HepG2 (cell line): ENCODE results near the gene ELMO2. TPM values are rescaled to one million over a fixed set of nuclear protein-coding genes. Genes with fewer than 3 reads are reported as not detected.

Experiments
- BATF2 ChIP-seq: sonication (generic); formaldehyde crosslinking; IDR thresholded peaks from 2 replicates; pipeline ENCODE4 v1.8.0; 2022; ENCODE audit warnings: mild to moderate bottlenecking, missing genetic modification reagents, moderate library complexity
- CBFB ChIP-seq: sonication (generic); formaldehyde crosslinking; IDR thresholded peaks from 2 replicates; pipeline ENCODE4 v1.4.0; 2020; ENCODE audit warnings: missing genetic modification reagents
- EHMT2 ChIP-seq: fragments of 200-600 bp; sonication (generic); IDR thresholded peaks from 2 replicates; pipeline ENCODE4 v1.7.0; 2017; ENCODE audit warnings: antibody characterized with exemption, low read depth, low read length, borderline replicate concordance
- GTF3A ChIP-seq: sonication (generic); formaldehyde crosslinking; conservative IDR thresholded peaks from 2 replicates; pipeline ENCODE4 v1.4.0; 2020; ENCODE audit warnings: mild to moderate bottlenecking, missing genetic modification reagents
- RARA ChIP-seq: IDR thresholded peaks from 2 replicates; pipeline ENCODE4 v1.6.1; 2016; ENCODE audit warnings: missing genetic modification reagents, missing compliant biosample characterization
- REL ChIP-seq: sonication (generic); formaldehyde crosslinking; conservative IDR thresholded peaks from 2 replicates; pipeline ENCODE4 v1.8.0; 2022; ENCODE audit warnings: mild to moderate bottlenecking, missing genetic modification reagents, moderate library complexity
- SMAD9 ChIP-seq: sonication (generic); formaldehyde crosslinking; IDR thresholded peaks from 2 replicates; pipeline ENCODE4 v1.5.1; 2020; ENCODE audit warnings: mild to moderate bottlenecking, missing genetic modification reagents
- SRY ChIP-seq: sonication (generic); formaldehyde crosslinking; IDR thresholded peaks from 2 replicates; pipeline ENCODE4 v1.8.0; 2022; ENCODE audit warnings: mild to moderate bottlenecking, missing genetic modification reagents
- TARDBP ChIP-seq: sonication (generic); formaldehyde crosslinking; IDR thresholded peaks from 2 replicates; pipeline ENCODE4 v1.8.0; 2022; ENCODE audit warnings: mild to moderate bottlenecking, missing genetic modification reagents
- TCF12 ChIP-seq, 2 experiments: fragments of 450-650 bp in 1 of 2; sonication (generic) in 1 of 2; formaldehyde crosslinking in 1 of 2; IDR thresholded peaks; 2 replicates each; pipeline versions ENCODE4 v1.6.1 to v1.8.0; 2017 to 2022; ENCODE audit warnings: antibody characterized with exemption in 1 of 2, mild to moderate bottlenecking in 1 of 2, missing genetic modification reagents in 1 of 2, moderate library complexity in 1 of 2
- ZNF235 ChIP-seq: sonication (generic); formaldehyde crosslinking; IDR thresholded peaks from 2 replicates; pipeline ENCODE4 v1.8.1; 2023; ENCODE audit warnings: mild to moderate bottlenecking, missing genetic modification reagents, borderline replicate concordance
- ZNF460 ChIP-seq: sonication (generic); formaldehyde crosslinking; IDR thresholded peaks from 2 replicates; pipeline ENCODE4 v1.5.1; 2020; ENCODE audit warnings: missing genetic modification reagents, mild to moderate bottlenecking, borderline replicate concordance
- ZNF563 ChIP-seq: sonication (generic); formaldehyde crosslinking; IDR thresholded peaks from 2 replicates; pipeline ENCODE4 v1.8.0; 2022; ENCODE audit warnings: mild to moderate bottlenecking, moderate library complexity, missing genetic modification reagents
- ZNF614 ChIP-seq: IDR thresholded peaks from 2 replicates; pipeline ENCODE4 v1.6.1; 2018; ENCODE audit warnings: missing biosample characterization, missing genetic modification reagents, inconsistent platforms, borderline replicate concordance
- ZNF816 ChIP-seq: sonication (generic); formaldehyde crosslinking; IDR thresholded peaks from 2 replicates; pipeline ENCODE4 v1.8.0; 2022; ENCODE audit warnings: missing genetic modification reagents, mild to moderate bottlenecking, borderline replicate concordance
- polyA plus RNA-seq, 8 experiments: library from polyadenylated mRNA; depleted of rRNA in 3 of 8; stranded (reverse) in 7 of 8; unstranded in 1 of 8; fragments of >200 nt; fragmentation: Illumina TruSeq in 4 of 8; extraction: Trizol in 4 of 8; gene quantifications; 2 replicates each; pipeline versions ENCODE4 v1.2.1 to v1.2.3, GENCODE V29; 2011 to 2016; ENCODE audit warnings: low read depth in 4 of 8, missing spikeins in 1 of 8, mixed read lengths in 1 of 8; ENCODE audit not compliant: insufficient read depth in 1 of 8
- total RNA-seq, 5 experiments: library from RNA; depleted of rRNA; stranded (reverse); fragments of >200 nt; fragmentation: Illumina TruSeq; extraction: Trizol; gene quantifications; 2 replicates each; pipeline ENCODE4 v1.2.3, GENCODE V29; 2016; ENCODE audit warnings: low read depth in 1 of 5
- TF ChIP-seq, protein P1 (sequence below): sonication (generic); formaldehyde crosslinking; IDR thresholded peaks from 2 replicates; pipeline ENCODE4 v1.5.0; 2020; ENCODE audit warnings: missing genetic modification reagents
- TF ChIP-seq, protein P2 (sequence below): sonication (generic); formaldehyde crosslinking; IDR thresholded peaks from 2 replicates; pipeline ENCODE4 v1.4.0; 2020; ENCODE audit warnings: missing genetic modification reagents
- TF ChIP-seq, protein P3 (sequence below): sonication (generic); formaldehyde crosslinking; IDR thresholded peaks from 2 replicates; pipeline ENCODE4 v1.8.0; 2022; ENCODE audit warnings: mild to moderate bottlenecking, missing genetic modification reagents
- TF ChIP-seq, protein P4 (sequence below): sonication (generic); formaldehyde crosslinking; IDR thresholded peaks from 2 replicates; pipeline ENCODE4 v1.4.0; 2020; ENCODE audit warnings: missing genetic modification reagents

The ELMO2 gene
- total and polyA plus RNA-seq, 2 of the 13 experiments (the other 11 are each of a cell fraction or from before 2014, with no cell fraction given): 30.6 to 35.7 TPM

DNA sequence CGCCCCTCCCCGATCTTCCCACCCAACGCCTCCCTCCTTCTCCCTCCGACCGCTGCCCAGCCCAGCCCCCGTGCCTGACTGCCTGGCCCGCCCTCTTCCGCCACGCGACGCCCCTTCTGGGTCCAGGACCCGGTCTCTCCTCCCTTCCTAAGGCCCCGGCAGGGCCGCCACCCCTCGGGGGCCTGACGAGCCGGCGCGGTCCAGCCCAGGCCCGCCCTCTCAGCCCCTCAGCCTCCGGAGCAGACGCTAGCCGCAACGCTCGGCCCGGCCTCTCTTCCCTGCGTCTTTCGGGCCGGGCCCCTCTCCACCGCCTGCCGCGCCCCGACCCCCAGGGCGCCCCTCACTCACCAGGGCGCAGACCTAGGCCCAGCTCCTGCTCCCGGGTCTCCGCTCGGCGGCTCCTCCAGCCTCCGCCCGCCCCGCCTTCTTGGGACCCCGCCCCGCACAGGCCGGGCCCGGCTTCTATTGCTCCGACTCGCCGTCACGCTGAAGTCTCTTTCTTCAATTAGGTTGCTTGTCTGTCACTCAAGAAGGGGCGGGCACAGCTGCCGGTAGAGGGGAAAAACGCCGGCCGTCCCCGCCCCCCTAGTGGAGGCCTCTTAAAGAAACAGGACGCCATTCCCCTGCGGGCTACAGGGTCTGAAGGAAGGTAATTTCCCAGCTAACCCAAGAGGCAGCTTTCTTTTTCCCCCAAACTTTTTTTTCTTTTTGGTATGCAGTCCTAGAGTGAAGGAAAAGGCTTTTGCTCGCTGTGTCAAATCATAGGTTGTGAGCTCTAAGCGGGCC is at the start of gene ELMO2 (continued):
- TF ChIP-seq, protein P1, sequence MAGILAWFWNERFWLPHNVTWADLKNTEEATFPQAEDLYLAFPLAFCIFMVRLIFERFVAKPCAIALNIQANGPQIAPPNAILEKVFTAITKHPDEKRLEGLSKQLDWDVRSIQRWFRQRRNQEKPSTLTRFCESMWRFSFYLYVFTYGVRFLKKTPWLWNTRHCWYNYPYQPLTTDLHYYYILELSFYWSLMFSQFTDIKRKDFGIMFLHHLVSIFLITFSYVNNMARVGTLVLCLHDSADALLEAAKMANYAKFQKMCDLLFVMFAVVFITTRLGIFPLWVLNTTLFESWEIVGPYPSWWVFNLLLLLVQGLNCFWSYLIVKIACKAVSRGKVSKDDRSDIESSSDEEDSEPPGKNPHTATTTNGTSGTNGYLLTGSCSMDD (CRISPR knock-in tag): peak; percentile 71; the same call in 1 of the 2 replicates
- TF ChIP-seq BATF2 (CRISPR knock-in tag): no peak
- peak; percentile 28 for TF ChIP-seq SRY (CRISPR knock-in tag)
- TF ChIP-seq ZNF460 (CRISPR knock-in tag): peak; percentile 48; the same call in 1 of the 2 replicates
- TF ChIP-seq, protein P2, sequence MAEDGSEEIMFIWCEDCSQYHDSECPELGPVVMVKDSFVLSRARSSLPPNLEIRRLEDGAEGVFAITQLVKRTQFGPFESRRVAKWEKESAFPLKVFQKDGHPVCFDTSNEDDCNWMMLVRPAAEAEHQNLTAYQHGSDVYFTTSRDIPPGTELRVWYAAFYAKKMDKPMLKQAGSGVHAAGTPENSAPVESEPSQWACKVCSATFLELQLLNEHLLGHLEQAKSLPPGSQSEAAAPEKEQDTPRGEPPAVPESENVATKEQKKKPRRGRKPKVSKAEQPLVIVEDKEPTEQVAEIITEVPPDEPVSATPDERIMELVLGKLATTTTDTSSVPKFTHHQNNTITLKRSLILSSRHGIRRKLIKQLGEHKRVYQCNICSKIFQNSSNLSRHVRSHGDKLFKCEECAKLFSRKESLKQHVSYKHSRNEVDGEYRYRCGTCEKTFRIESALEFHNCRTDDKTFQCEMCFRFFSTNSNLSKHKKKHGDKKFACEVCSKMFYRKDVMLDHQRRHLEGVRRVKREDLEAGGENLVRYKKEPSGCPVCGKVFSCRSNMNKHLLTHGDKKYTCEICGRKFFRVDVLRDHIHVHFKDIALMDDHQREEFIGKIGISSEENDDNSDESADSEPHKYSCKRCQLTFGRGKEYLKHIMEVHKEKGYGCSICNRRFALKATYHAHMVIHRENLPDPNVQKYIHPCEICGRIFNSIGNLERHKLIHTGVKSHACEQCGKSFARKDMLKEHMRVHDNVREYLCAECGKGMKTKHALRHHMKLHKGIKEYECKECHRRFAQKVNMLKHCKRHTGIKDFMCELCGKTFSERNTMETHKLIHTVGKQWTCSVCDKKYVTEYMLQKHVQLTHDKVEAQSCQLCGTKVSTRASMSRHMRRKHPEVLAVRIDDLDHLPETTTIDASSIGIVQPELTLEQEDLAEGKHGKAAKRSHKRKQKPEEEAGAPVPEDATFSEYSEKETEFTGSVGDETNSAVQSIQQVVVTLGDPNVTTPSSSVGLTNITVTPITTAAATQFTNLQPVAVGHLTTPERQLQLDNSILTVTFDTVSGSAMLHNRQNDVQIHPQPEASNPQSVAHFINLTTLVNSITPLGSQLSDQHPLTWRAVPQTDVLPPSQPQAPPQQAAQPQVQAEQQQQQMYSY (CRISPR knock-in tag): peak; percentile 72; the same call in 1 of the 2 replicates
- no peak for TF ChIP-seq TCF12 (IDR thresholded peaks at IDR 0.05)
- peak; percentile 88 for TF ChIP-seq TCF12 (CRISPR knock-in tag; IDR thresholded peaks at IDR 0.05)
- TF ChIP-seq, protein P3, sequence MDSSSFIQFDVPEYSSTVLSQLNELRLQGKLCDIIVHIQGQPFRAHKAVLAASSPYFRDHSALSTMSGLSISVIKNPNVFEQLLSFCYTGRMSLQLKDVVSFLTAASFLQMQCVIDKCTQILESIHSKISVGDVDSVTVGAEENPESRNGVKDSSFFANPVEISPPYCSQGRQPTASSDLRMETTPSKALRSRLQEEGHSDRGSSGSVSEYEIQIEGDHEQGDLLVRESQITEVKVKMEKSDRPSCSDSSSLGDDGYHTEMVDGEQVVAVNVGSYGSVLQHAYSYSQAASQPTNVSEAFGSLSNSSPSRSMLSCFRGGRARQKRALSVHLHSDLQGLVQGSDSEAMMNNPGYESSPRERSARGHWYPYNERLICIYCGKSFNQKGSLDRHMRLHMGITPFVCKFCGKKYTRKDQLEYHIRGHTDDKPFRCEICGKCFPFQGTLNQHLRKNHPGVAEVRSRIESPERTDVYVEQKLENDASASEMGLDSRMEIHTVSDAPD (CRISPR knock-in tag): 0 out of 2 replicates have a peak, but pooled peaks have one; percentile 16
- TF ChIP-seq ZNF614: 0 out of 2 replicates have a peak, but pooled peaks have one; percentile 24
- peak; percentile 24; the same call in 1 of the 2 replicates for TF ChIP-seq RARA (CRISPR knock-in tag)
- TF ChIP-seq CBFB (CRISPR knock-in tag): no peak
- TF ChIP-seq REL: 0 out of 2 replicates have a peak, but pooled peaks have one; percentile 10
- TF ChIP-seq TARDBP (CRISPR knock-in tag): peak; percentile 85; the same call in 1 of the 2 replicates
- TF ChIP-seq, protein P4, sequence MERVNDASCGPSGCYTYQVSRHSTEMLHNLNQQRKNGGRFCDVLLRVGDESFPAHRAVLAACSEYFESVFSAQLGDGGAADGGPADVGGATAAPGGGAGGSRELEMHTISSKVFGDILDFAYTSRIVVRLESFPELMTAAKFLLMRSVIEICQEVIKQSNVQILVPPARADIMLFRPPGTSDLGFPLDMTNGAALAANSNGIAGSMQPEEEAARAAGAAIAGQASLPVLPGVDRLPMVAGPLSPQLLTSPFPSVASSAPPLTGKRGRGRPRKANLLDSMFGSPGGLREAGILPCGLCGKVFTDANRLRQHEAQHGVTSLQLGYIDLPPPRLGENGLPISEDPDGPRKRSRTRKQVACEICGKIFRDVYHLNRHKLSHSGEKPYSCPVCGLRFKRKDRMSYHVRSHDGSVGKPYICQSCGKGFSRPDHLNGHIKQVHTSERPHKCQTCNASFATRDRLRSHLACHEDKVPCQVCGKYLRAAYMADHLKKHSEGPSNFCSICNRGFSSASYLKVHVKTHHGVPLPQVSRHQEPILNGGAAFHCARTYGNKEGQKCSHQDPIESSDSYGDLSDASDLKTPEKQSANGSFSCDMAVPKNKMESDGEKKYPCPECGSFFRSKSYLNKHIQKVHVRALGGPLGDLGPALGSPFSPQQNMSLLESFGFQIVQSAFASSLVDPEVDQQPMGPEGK: peak; percentile 44
- peak; percentile 83; the same call in 1 of the 2 replicates for TF ChIP-seq ZNF816
- TF ChIP-seq ZNF563 (CRISPR knock-in tag): peak; percentile 88; the same call in 1 of the 2 replicates
- TF ChIP-seq SMAD9 (CRISPR knock-in tag): peak; percentile 64; the same call in 1 of the 2 replicates
- TF ChIP-seq GTF3A: peak; percentile 23; the same call in 1 of the 2 replicates
- no peak; the same call in 1 of the 2 replicates for TF ChIP-seq EHMT2
- TF ChIP-seq ZNF235 (CRISPR knock-in tag): no peak
